Measurements from ENCODE around the gene AKR1D1. TPM values are rescaled to one million over a fixed set of nuclear protein-coding genes. Genes with fewer than 3 reads are reported as not detected.

Gene AKR1D1
- total and polyA plus RNA-seq, 2 of the 13 experiments (the other 11 are each of a cell fraction or from before 2014, with no cell fraction given) = 6.9 to 37.0 TPM

GRCh38 chr7:138063400-138063799 is 12.9 kb upstream of the AKR1D1 start (continued):
- TF ChIP-seq BCLAF1 (IDR thresholded peaks at IDR 0.05) (no peak), MEF2D (CRISPR knock-in tag; IDR thresholded peaks at IDR 0.05) (no peak), ZFP36L2 (CRISPR knock-in tag; IDR thresholded peaks at IDR 0.05) (no peak), MLLT10 (CRISPR knock-in tag; IDR thresholded peaks at IDR 0.05) (no peak), ZNF431 (CRISPR knock-in tag; IDR thresholded peaks at IDR 0.05; ENCODE audit: borderline replicate concordance, low read depth) (no peak), KAT8 (CRISPR knock-in tag; IDR thresholded peaks at IDR 0.05) (peak; percentile 46; the same call in 1 of the 2 replicates), FOXP1 (IDR thresholded peaks at IDR 0.05) (no peak), FOXP1 (CRISPR knock-in tag; IDR thresholded peaks at IDR 0.05) (peak; percentile 72; the same call in 1 of the 2 replicates), MIER3 (CRISPR knock-in tag; IDR thresholded peaks at IDR 0.05; ENCODE audit: borderline replicate concordance) (0 out of 2 replicates have a peak, but pooled peaks have one; percentile 23), ZNF510 (CRISPR knock-in tag; IDR thresholded peaks at IDR 0.05; ENCODE audit: low read depth) (no peak), CBFB (CRISPR knock-in tag; IDR thresholded peaks at IDR 0.05) (no peak), ZNF143 (CRISPR knock-in tag; IDR thresholded peaks at IDR 0.05) (no peak), SAP130 (CRISPR knock-in tag; IDR thresholded peaks at IDR 0.05; ENCODE audit: low read depth) (no peak), FOXK1 (CRISPR knock-in tag; IDR thresholded peaks at IDR 0.05; ENCODE audit: borderline replicate concordance, low read depth) (no peak), MEIS1 (CRISPR knock-in tag; IDR thresholded peaks at IDR 0.05; ENCODE audit: borderline replicate concordance) (no peak), ONECUT2 (CRISPR knock-in tag; IDR thresholded peaks at IDR 0.05) (peak; percentile 71; the same call in 1 of the 2 replicates), ASH2L (IDR thresholded peaks at IDR 0.05; ENCODE audit: insufficient read length, low read depth, low read length) (no peak), NFIC (IDR thresholded peaks at IDR 0.05; ENCODE audit: low read length) (peak; percentile 74; the same call in 1 of the 2 replicates), ZZZ3 (CRISPR knock-in tag; IDR thresholded peaks at IDR 0.05; ENCODE audit: borderline replicate concordance) (no peak), ZHX1 (CRISPR knock-in tag; IDR thresholded peaks at IDR 0.05; ENCODE audit: low read depth) (no peak), ZSCAN30 (CRISPR knock-in tag; IDR thresholded peaks at IDR 0.05) (no peak)
- TF ChIP-seq, protein P1, sequence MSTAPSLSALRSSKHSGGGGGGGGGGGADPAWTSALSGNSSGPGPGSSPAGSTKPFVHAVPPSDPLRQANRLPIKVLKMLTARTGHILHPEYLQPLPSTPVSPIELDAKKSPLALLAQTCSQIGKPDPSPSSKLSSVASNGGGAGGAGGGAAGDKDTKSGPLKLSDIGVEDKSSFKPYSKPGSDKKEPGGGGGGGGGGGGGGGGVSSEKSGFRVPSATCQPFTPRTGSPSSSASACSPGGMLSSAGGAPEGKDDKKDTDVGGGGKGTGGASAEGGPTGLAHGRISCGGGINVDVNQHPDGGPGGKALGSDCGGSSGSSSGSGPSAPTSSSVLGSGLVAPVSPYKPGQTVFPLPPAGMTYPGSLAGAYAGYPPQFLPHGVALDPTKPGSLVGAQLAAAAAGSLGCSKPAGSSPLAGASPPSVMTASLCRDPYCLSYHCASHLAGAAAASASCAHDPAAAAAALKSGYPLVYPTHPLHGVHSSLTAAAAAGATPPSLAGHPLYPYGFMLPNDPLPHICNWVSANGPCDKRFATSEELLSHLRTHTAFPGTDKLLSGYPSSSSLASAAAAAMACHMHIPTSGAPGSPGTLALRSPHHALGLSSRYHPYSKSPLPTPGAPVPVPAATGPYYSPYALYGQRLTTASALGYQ (CRISPR knock-in tag; IDR thresholded peaks at IDR 0.05) = peak; percentile 54; the same call in 1 of the 2 replicates
- TF ChIP-seq, protein P2, sequence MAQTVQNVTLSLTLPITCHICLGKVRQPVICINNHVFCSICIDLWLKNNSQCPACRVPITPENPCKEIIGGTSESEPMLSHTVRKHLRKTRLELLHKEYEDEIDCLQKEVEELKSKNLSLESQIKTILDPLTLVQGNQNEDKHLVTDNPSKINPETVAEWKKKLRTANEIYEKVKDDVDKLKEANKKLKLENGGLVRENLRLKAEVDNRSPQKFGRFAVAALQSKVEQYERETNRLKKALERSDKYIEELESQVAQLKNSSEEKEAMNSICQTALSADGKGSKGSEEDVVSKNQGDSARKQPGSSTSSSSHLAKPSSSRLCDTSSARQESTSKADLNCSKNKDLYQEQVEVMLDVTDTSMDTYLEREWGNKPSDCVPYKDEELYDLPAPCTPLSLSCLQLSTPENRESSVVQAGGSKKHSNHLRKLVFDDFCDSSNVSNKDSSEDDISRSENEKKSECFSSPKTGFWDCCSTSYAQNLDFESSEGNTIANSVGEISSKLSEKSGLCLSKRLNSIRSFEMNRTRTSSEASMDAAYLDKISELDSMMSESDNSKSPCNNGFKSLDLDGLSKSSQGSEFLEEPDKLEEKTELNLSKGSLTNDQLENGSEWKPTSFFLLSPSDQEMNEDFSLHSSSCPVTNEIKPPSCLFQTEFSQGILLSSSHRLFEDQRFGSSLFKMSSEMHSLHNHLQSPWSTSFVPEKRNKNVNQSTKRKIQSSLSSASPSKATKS (CRISPR knock-in tag; IDR thresholded peaks at IDR 0.05) = no peak

All from HepG2 (cell line).